ENCODE data around the gene TXNL4B.

The TXNL4B gene

DNA sequence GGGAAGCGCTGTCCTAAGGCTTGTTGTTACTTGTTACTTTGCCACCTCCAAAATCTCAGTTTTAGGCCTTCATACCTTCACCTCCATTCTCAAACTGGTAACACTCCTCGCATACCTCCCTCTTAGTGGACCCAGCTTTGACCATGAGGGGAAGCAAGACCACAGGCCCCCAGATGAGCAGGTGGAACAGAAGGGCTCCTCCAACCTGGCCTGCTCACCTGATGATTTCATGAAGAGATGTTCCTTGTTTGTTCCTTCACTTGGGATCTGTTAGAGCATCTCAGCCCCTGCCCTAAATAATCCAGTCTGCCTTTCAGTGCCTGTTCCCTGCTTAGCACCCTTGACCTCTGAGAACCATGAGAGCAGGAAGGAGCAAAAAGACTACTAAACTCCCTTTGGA is 28.9 kb upstream of the TXNL4B start:
- TF ChIP-seq ZNF157 (tag by site-specific recombination; IDR thresholded peaks at IDR 0.05) (no peak), ZFP3 (tag by site-specific recombination; IDR thresholded peaks at IDR 0.05; ENCODE audit: low read depth) (no peak), ZNF146 (tag by site-specific recombination; IDR thresholded peaks at IDR 0.05) (no peak), ZNF596 (tag by site-specific recombination; IDR thresholded peaks at IDR 0.05) (no peak), ZNF544 (tag by site-specific recombination; IDR thresholded peaks at IDR 0.05) (no peak)
- TF ChIP-seq, protein P1, sequence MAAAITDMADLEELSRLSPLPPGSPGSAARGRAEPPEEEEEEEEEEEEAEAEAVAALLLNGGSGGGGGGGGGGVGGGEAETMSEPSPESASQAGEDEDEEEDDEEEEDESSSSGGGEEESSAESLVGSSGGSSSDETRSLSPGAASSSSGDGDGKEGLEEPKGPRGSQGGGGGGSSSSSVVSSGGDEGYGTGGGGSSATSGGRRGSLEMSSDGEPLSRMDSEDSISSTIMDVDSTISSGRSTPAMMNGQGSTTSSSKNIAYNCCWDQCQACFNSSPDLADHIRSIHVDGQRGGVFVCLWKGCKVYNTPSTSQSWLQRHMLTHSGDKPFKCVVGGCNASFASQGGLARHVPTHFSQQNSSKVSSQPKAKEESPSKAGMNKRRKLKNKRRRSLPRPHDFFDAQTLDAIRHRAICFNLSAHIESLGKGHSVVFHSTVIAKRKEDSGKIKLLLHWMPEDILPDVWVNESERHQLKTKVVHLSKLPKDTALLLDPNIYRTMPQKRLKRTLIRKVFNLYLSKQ (tag by site-specific recombination; IDR thresholded peaks at IDR 0.05; ENCODE audit: borderline replicate concordance), result no peak
- no peak overlapping the region for H3K4me3 ChIP-seq (ENCODE audit: low read depth, low read length)
- ChIA-PET CTCF (interaction anchor here (0.7 kb wide), 1 partner anchor 1757 kb away, joined by 3 read pairs; no protein-coding TSS in a partner anchor), POLR2A (no interaction called here)
- no peaks in the 10 kb centered on the region for H3K4me1 ChIP-seq (ENCODE audit: control insufficient read depth, insufficient read depth, low read length)
- H3K27ac ChIP-seq (ENCODE audit: extremely low read depth, low read depth, low read length), result no peak overlapping the region
- H3K9me3 ChIP-seq (ENCODE audit: control insufficient read depth, insufficient read depth, low read depth, low read length), result no peaks in the 10 kb centered on the region
- H3K36me3 ChIP-seq (ENCODE audit: control insufficient read depth in 2 of 2, insufficient read depth in 1 of 2, low read length in 2 of 2), result peaks cover 0 to 4% of the 10 kb centered on the region in 2 experiments; a peak in 1 of 3 replicates

DNA sequence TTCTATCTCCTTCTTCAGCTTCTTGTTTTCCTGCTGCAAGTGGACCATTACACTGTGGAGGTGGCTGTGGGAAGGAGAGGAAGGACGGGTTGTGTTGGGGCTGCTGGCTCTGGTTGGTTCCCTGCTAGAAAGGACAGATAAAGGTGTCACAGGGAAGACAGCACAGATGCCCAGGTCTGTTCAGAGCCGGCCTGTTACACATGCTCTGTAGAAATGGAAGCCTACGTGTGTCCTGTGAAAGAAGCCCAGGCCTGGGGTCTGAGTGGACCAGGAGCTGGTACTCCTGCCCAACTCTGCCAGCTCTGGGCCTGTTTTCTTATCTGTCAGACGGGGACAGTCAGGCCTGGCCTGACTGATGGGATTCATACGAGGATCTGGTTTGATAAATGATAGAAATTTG is 26.6 kb upstream of the TXNL4B start:
- no peak overlapping the region for H3K27ac ChIP-seq (ENCODE audit: extremely low read depth, low read depth, low read length)
- ChIA-PET CTCF (interaction anchor here (1.5 kb wide), 1 partner anchor 347 kb away, joined by 3 read pairs; no protein-coding TSS in a partner anchor), POLR2A (no interaction called here)
- TF ChIP-seq GLIS2 (tag by site-specific recombination; IDR thresholded peaks at IDR 0.05) (no peak), ZNF600 (tag by site-specific recombination; IDR thresholded peaks at IDR 0.05) (no peak), ZNF394 (tag by site-specific recombination; IDR thresholded peaks at IDR 0.05; ENCODE audit: borderline replicate concordance) (no peak), ZNF660 (tag by site-specific recombination; IDR thresholded peaks at IDR 0.05) (no peak), ZNF311 (tag by site-specific recombination; IDR thresholded peaks at IDR 0.05; ENCODE audit: borderline replicate concordance) (no peak), ZNF596 (tag by site-specific recombination; IDR thresholded peaks at IDR 0.05) (no peak), ZNF830 (tag by site-specific recombination; IDR thresholded peaks at IDR 0.05; ENCODE audit: low read depth) (no peak), ZNF19 (tag by site-specific recombination; IDR thresholded peaks at IDR 0.05; ENCODE audit: low read depth) (no peak)
- TF ChIP-seq, protein P2, sequence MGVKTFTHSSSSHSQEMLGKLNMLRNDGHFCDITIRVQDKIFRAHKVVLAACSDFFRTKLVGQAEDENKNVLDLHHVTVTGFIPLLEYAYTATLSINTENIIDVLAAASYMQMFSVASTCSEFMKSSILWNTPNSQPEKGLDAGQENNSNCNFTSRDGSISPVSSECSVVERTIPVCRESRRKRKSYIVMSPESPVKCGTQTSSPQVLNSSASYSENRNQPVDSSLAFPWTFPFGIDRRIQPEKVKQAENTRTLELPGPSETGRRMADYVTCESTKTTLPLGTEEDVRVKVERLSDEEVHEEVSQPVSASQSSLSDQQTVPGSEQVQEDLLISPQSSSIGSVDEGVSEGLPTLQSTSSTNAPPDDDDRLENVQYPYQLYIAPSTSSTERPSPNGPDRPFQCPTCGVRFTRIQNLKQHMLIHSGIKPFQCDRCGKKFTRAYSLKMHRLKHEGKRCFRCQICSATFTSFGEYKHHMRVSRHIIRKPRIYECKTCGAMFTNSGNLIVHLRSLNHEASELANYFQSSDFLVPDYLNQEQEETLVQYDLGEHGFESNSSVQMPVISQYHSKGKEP (tag by site-specific recombination; IDR thresholded peaks at IDR 0.05), result no peak
- TF ChIP-seq, protein P3, sequence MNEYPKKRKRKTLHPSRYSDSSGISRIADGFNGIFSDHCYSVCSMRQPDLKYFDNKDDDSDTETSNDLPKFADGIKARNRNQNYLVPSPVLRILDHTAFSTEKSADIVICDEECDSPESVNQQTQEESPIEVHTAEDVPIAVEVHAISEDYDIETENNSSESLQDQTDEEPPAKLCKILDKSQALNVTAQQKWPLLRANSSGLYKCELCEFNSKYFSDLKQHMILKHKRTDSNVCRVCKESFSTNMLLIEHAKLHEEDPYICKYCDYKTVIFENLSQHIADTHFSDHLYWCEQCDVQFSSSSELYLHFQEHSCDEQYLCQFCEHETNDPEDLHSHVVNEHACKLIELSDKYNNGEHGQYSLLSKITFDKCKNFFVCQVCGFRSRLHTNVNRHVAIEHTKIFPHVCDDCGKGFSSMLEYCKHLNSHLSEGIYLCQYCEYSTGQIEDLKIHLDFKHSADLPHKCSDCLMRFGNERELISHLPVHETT (tag by site-specific recombination; IDR thresholded peaks at IDR 0.05), result no peak
- TF ChIP-seq, protein P4, sequence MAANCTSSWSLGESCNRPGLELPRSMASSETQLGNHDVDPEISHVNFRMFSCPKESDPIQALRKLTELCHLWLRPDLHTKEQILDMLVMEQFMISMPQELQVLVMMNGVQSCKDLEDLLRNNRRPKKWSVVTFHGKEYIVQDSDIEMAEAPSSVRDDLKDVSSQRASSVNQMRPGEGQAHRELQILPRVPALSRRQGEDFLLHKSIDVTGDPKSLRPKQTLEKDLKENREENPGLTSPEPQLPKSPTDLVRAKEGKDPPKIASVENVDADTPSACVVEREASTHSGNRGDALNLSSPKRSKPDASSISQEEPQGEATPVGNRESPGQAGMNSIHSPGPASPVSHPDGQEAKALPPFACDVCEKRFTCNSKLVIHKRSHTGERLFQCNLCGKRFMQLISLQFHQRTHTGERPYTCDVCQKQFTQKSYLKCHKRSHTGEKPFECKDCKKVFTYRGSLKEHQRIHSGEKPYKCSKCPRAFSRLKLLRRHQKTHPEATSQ (tag by site-specific recombination; IDR thresholded peaks at IDR 0.05), result no peak
- no peak overlapping the region for H3K4me3 ChIP-seq (ENCODE audit: low read depth, low read length)
- H3K36me3 ChIP-seq (ENCODE audit: control insufficient read depth in 2 of 2, insufficient read depth in 1 of 2, low read length in 2 of 2), result peaks cover 0 to 4% of the 10 kb centered on the region in 2 experiments; a peak in 1 of 3 replicates
- no peaks in the 10 kb centered on the region for H3K4me1 ChIP-seq (ENCODE audit: control insufficient read depth, insufficient read depth, low read length)
- H3K9me3 ChIP-seq (ENCODE audit: control insufficient read depth, insufficient read depth, low read depth, low read length), result no peaks in the 10 kb centered on the region

DNA sequence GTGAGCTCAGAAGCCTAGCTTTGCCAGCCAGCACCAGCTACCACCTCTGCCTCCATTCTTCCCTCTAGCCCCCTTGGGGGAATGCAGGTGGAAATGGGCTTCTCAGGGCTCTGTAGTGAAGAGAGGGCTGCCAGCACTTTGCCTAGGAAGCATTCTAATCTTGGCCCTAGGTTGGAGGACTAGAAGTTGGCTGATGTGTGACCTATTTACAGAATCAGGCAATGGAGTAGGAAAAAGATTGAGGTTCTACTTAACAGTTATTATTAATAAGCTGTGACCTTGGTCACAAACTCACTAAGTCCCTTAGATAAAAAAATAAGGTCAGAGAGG is 20.2 kb upstream of the TXNL4B start:
- CTCF ChIA-PET, result interaction anchor here (0.9 to 1.7 kb wide), 2 partner anchors 11 to 12 kb away, joined by 3 to 8 read pairs; no protein-coding TSS in a partner anchor
- H3K4me1 ChIP-seq (ENCODE audit: control insufficient read depth, insufficient read depth, low read length), result no peaks in the 10 kb centered on the region
- peaks cover 0 to 51% of the 10 kb centered on the region in 2 experiments; a peak in 1 of 3 replicates for H3K36me3 ChIP-seq (ENCODE audit: control insufficient read depth in 2 of 2, insufficient read depth in 1 of 2, low read length in 2 of 2)
- H3K9me3 ChIP-seq (ENCODE audit: control insufficient read depth, insufficient read depth, low read depth, low read length), result no peaks in the 10 kb centered on the region
- no peak overlapping the region for H3K4me3 ChIP-seq (ENCODE audit: low read depth, low read length)
- TF ChIP-seq, protein P5, sequence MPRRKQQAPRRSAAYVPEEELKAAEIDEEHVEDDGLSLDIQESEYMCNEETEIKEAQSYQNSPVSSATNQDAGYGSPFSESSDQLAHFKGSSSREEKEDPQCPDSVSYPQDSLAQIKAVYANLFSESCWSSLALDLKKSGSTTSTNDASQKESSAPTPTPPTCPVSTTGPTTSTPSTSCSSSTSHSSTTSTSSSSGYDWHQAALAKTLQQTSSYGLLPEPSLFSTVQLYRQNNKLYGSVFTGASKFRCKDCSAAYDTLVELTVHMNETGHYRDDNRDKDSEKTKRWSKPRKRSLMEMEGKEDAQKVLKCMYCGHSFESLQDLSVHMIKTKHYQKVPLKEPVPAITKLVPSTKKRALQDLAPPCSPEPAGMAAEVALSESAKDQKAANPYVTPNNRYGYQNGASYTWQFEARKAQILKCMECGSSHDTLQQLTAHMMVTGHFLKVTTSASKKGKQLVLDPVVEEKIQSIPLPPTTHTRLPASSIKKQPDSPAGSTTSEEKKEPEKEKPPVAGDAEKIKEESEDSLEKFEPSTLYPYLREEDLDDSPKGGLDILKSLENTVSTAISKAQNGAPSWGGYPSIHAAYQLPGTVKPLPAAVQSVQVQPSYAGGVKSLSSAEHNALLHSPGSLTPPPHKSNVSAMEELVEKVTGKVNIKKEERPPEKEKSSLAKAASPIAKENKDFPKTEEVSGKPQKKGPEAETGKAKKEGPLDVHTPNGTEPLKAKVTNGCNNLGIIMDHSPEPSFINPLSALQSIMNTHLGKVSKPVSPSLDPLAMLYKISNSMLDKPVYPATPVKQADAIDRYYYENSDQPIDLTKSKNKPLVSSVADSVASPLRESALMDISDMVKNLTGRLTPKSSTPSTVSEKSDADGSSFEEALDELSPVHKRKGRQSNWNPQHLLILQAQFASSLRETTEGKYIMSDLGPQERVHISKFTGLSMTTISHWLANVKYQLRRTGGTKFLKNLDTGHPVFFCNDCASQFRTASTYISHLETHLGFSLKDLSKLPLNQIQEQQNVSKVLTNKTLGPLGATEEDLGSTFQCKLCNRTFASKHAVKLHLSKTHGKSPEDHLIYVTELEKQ (tag by site-specific recombination; IDR thresholded peaks at IDR 0.05; ENCODE audit: borderline replicate concordance), result no peak
- POLR2A ChIA-PET, result interaction anchor here (0.6 kb wide), 1 partner anchor 984 kb away, joined by 3 read pairs; no protein-coding TSS in a partner anchor
- H3K27ac ChIP-seq (ENCODE audit: extremely low read depth, low read depth, low read length), result no peak overlapping the region

Data from HEK293 (cell line).